B cell (primary cell): ENCODE data around the gene ZNF423. TPM values are rescaled to one million over a fixed set of nuclear protein-coding genes. Genes with fewer than 3 reads are reported as not detected.

Source experiments
- ATAC-seq: fragments of 200-7000 bp; cut with Tn5 transposase; one replicate; pipeline ENCODE4 v1.10.0; 2021; ENCODE audit warnings: low read depth, mild to moderate bottlenecking, moderate number of reproducible peaks, moderate library complexity
- CTCF ChIA-PET: fragments of 350-600 bp; sonication (Branson Sonifier 250); formaldehyde crosslinking; loops from one replicate; lab custom pipeline; 2021; ENCODE audit warnings: antibody characterized with exemption, inconsistent platforms; lab: Charles Lee
- POLR2A ChIA-PET: fragments of 350-600 bp; sonication (Branson Sonifier 250); formaldehyde crosslinking; loops from one replicate; lab custom pipeline; 2021; ENCODE audit warnings: antibody characterized with exemption; lab: Charles Lee
- DNase-seq: peaks from one replicate; pipeline ENCODE4 v3.0.0; 2013
- H2AFZ ChIP-seq: 2 replicates; pipeline ENCODE4 v1.6.1; 2012; ENCODE audit warnings: mild to moderate bottlenecking, low read depth, low read length; ENCODE audit not compliant: insufficient read depth, poor library complexity, severe bottlenecking
- H3K27ac ChIP-seq, 2 donors: 1 replicate in 1 of 2; 2 replicates in 1 of 2; pipeline ENCODE4 v1.5.1; 2012 to 2013; ENCODE audit warnings: low read length in 2 of 2, mild to moderate bottlenecking in 2 of 2, moderate library complexity in 1 of 2
- H3K27me3 ChIP-seq, 4 experiments: fragments of 200-600 bp in 1 of 4; sonication (generic) in 1 of 4; replicated peaks in 1 of 4; 1 replicate in 2 of 4; 2 replicates in 2 of 4; pipeline versions ENCODE4 v1.6.1 to v1.7.0; 2013 to 2016; ENCODE audit warnings: low read length in 3 of 4, mild to moderate bottlenecking in 2 of 4, mixed read lengths in 1 of 4, moderate library complexity in 1 of 4; ENCODE audit not compliant: insufficient read depth in 4 of 4, control insufficient read depth in 3 of 4; ENCODE audit errors: control extremely low read depth in 1 of 4
- H3K36me3 ChIP-seq, 2 experiments: replicated peaks in 1 of 2; 1 replicate in 1 of 2; 2 replicates in 1 of 2; pipeline versions ENCODE4 v1.6.1 to v1.7.1; 2013; ENCODE audit warnings: low read length in 1 of 2; ENCODE audit not compliant: insufficient read depth in 2 of 2, control insufficient read depth in 1 of 2; ENCODE audit errors: control extremely low read depth in 1 of 2, extremely low read depth in 1 of 2
- H3K4me1 ChIP-seq, 2 donors: fragments of 200-600 bp in 1 of 2; sonication (generic) in 1 of 2; 1 replicate in 1 of 2; 2 replicates in 1 of 2; pipeline versions ENCODE4 v1.5.1 to v1.6.1; 2013 to 2017; ENCODE audit warnings: low read length in 2 of 2; ENCODE audit not compliant: control insufficient read depth in 2 of 2, insufficient read depth in 2 of 2
- H3K4me2 ChIP-seq: replicated peaks from 2 replicates; pipeline ENCODE3; 2012; ENCODE audit warnings: mild to moderate bottlenecking, low read depth, low read length; ENCODE audit not compliant: poor library complexity, severe bottlenecking
- H3K4me3 ChIP-seq, 5 experiments: fragments of 200-600 bp in 1 of 5; sonication (generic) in 1 of 5; 1 replicate in 3 of 5; 2 replicates in 2 of 5; pipeline versions ENCODE4 v1.5.1 to v1.7.0; 2011 to 2016; ENCODE audit warnings: low read length in 4 of 5, mild to moderate bottlenecking in 4 of 5, low read depth in 2 of 5, control low read depth in 1 of 5, moderate library complexity in 1 of 5; ENCODE audit not compliant: insufficient read depth in 1 of 5; ENCODE audit errors: control extremely low read depth in 1 of 5, extremely low read depth in 1 of 5
- H3K79me2 ChIP-seq: fragments of 200-600 bp; sonication (generic); one replicate; pipeline ENCODE4 v1.6.0; 2016; ENCODE audit warnings: low read length; ENCODE audit not compliant: control insufficient read depth, insufficient read depth
- H3K9ac ChIP-seq: fragments of 200-600 bp; sonication (generic); 2 replicates; pipeline ENCODE4 v1.6.1; 2017; ENCODE audit warnings: mild to moderate bottlenecking, low read length, moderate library complexity
- H3K9me3 ChIP-seq, 3 donors: one replicate each; pipeline versions ENCODE4 v1.6.1 to v1.7.1; 2013; ENCODE audit warnings: low read length in 2 of 3; ENCODE audit not compliant: control insufficient read depth in 2 of 3, insufficient read depth in 1 of 3; ENCODE audit errors: control extremely low read depth in 1 of 3
- H4K20me1 ChIP-seq: 2 replicates; pipeline ENCODE4 v1.6.0; 2012; ENCODE audit warnings: mild to moderate bottlenecking, low read length; ENCODE audit not compliant: insufficient read depth, control insufficient read depth, poor library complexity, severe bottlenecking
- H3K27ac Mint-ChIP-seq: one replicate; pipeline ENCODE4 v1.8.0; 2021; ENCODE audit warnings: mixed read lengths
- H3K27me3 Mint-ChIP-seq: one replicate; pipeline ENCODE4 v1.8.0; 2021; ENCODE audit warnings: mixed read lengths
- H3K4me1 Mint-ChIP-seq: one replicate; pipeline ENCODE4 v1.8.0; 2021; ENCODE audit warnings: mixed read lengths
- H3K4me3 Mint-ChIP-seq: one replicate; pipeline ENCODE4 v1.8.0; 2021; ENCODE audit warnings: mixed read lengths
- H3K9me3 Mint-ChIP-seq: one replicate; pipeline ENCODE4 v1.8.0; 2022; ENCODE audit warnings: mixed read lengths; ENCODE audit not compliant: insufficient read depth
- EZH2 ChIP-seq: IDR thresholded peaks from 2 replicates; pipeline ENCODE4 v1.6.1; 2012; ENCODE audit warnings: borderline replicate concordance, low read depth, mild to moderate bottlenecking, moderate library complexity, low read length; ENCODE audit not compliant: insufficient read depth, poor library complexity, severe bottlenecking
- WGBS: methylation state at CpG from one replicate; pipeline ENCODE4 v1.1.5; 2013; ENCODE audit warnings: missing lambda C conversion rate; ENCODE audit not compliant: insufficient coverage; 5-methylcytosine and 5-hydroxymethylcytosine counted together
- intact Hi-C: fragments of 100-400 bp; cut with micrococcal nuclease; formaldehyde crosslinking; loops from one replicate; pipeline ENCODE4 v1.10.0; 2022
- polyA plus RNA-seq: library from polyadenylated mRNA; depleted of rRNA; stranded (reverse); fragments of >200 nt; gene quantifications from 2 replicates; pipeline ENCODE4 v1.2.3, GENCODE V29; 2012
- total RNA-seq, 2 donors: library from RNA; stranded (reverse); fragments of 120-200 nt in 1 of 2; gene quantifications; 1 replicate in 1 of 2; 2 replicates in 1 of 2; pipeline versions ENCODE4 v1.2.3 to v1.2.4, GENCODE V29; 2013 to 2022
- TF ChIP-seq, protein P1 (sequence below): fragments of 200-600 bp; IDR thresholded peaks from one replicate; pipeline ENCODE4 v1.8.0; 2022; ENCODE audit warnings: antibody characterized with exemption, mild to moderate bottlenecking

Gene ZNF423
- total and polyA plus RNA-seq, 2 donors (not counting 1 experiment from before 2014, with no cell fraction given): not detected

- Histone ChIP-seq H3K4me1 (no peaks in the 10 kb centered on the region), H3K36me3 (no peaks in the 10 kb centered on the region), H3K9ac (no peak overlapping the region), H3K9me3 (no peaks in the 10 kb centered on the region), H3K4me3 (no peak overlapping the region), H3K4me2 (no peak overlapping the region), H3K79me2 (no peaks in the 10 kb centered on the region), H2AFZ (no peak overlapping the region), H4K20me1 (no peaks in the 10 kb centered on the region), H3K27ac (no peak overlapping the region), H3K27me3 (no peaks in the 10 kb centered on the region)
- intact Hi-C loops: no loop called here
- H3K27ac Mint-ChIP-seq: no peak overlapping the region
- H3K4me3 Mint-ChIP-seq: no peak overlapping the region
- WGBS: 94% methylated on average over 23 of the region's 23 CpGs
- TF ChIP-seq, protein P1, sequence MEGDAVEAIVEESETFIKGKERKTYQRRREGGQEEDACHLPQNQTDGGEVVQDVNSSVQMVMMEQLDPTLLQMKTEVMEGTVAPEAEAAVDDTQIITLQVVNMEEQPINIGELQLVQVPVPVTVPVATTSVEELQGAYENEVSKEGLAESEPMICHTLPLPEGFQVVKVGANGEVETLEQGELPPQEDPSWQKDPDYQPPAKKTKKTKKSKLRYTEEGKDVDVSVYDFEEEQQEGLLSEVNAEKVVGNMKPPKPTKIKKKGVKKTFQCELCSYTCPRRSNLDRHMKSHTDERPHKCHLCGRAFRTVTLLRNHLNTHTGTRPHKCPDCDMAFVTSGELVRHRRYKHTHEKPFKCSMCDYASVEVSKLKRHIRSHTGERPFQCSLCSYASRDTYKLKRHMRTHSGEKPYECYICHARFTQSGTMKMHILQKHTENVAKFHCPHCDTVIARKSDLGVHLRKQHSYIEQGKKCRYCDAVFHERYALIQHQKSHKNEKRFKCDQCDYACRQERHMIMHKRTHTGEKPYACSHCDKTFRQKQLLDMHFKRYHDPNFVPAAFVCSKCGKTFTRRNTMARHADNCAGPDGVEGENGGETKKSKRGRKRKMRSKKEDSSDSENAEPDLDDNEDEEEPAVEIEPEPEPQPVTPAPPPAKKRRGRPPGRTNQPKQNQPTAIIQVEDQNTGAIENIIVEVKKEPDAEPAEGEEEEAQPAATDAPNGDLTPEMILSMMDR: no peak
- TF ChIP-seq EZH2: no peak
- DNase-seq (no peak), ATAC-seq (no peak)
- ChIA-PET POLR2A (no interaction called here), CTCF (no interaction called here)
- H3K9me3 Mint-ChIP-seq: no peaks in the 10 kb centered on the region
- H3K4me1 Mint-ChIP-seq: no peaks in the 10 kb centered on the region
- peaks cover 6% of the 10 kb centered on the region for H3K27me3 Mint-ChIP-seq
Measured at GRCh38 chr16:49600536-49600935, 255.4 kb downstream of the ZNF423 start.

DNA sequence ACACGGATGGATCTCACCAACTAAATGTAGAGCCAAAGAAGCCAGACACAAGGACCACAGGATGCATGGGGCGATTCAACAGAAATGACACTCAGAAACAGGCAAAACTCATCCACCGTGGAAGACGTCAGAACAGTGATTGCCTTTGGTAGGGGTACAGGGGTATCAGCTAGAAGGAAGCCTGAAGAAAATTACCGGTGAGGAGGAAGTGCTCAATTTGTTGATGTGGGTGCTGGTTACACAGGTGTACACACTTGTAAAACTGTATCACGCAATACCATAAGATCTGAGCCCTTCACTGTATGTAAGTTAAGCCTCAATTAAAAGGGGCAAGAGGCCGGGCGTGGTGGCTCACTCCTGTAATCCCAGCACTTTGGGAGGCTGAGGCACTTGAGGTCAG, 256.2 kb downstream of the ZNF423 start:
- H3K27ac Mint-ChIP-seq: no peak overlapping the region
- ChIA-PET CTCF (no interaction called here), POLR2A (no interaction called here)
- peaks cover 6% of the 10 kb centered on the region for H3K27me3 Mint-ChIP-seq
- TF ChIP-seq EZH2: no peak
- TF ChIP-seq, protein P1: no peak
- Histone ChIP-seq H2AFZ (no peak overlapping the region), H3K36me3 (no peaks in the 10 kb centered on the region), H3K4me3 (no peak overlapping the region), H3K4me1 (no peaks in the 10 kb centered on the region), H4K20me1 (no peaks in the 10 kb centered on the region), H3K4me2 (no peak overlapping the region), H3K9me3 (no peaks in the 10 kb centered on the region), H3K27ac (no peak overlapping the region), H3K27me3 (no peaks in the 10 kb centered on the region), H3K79me2 (no peaks in the 10 kb centered on the region), H3K9ac (no peak overlapping the region)
- 79% methylated on average over 5 of the region's 8 CpGs for WGBS
- ATAC-seq (no peak), DNase-seq (no peak)
- H3K4me3 Mint-ChIP-seq: no peak overlapping the region
- H3K9me3 Mint-ChIP-seq: no peaks in the 10 kb centered on the region
- H3K4me1 Mint-ChIP-seq: no peaks in the 10 kb centered on the region
- intact Hi-C loops: no loop called here
